ENCODE measurements around the gene DMD.

DMD gene

GRCh38 chrX:31117266-31117665 is 2094.1 kb downstream of the DMD start:
- TF ChIP-seq CTCF (IDR thresholded peaks at IDR 0.05; ENCODE audit: control insufficient read depth, insufficient read depth, low read depth, low read length, missing control alignments) = no peak
- no peak overlapping the region for H3K4me3 ChIP-seq (ENCODE audit: control insufficient read depth, low read depth, low read length)
- DNase-seq (ENCODE audit: low read depth) = no peak

- no peak overlapping the region for H3K4me3 ChIP-seq (ENCODE audit: control insufficient read depth, low read depth, low read length)
- DNase-seq (ENCODE audit: low read depth) = no peak
- no peak for TF ChIP-seq CTCF (IDR thresholded peaks at IDR 0.05; ENCODE audit: control insufficient read depth, insufficient read depth, low read depth, low read length, missing control alignments)
These were observed 2096.0 kb downstream of the DMD start for GRCh38 chrX:31115398-31115797.

GRCh38 chrX:31114858-31115257 is 2096.5 kb downstream of the DMD start:
- no peak for TF ChIP-seq CTCF (IDR thresholded peaks at IDR 0.05; ENCODE audit: control insufficient read depth, insufficient read depth, low read depth, low read length, missing control alignments)

GRCh38 chrX:31112226-31112999 is 2098.9 kb downstream of the DMD start:
- no peak for TF ChIP-seq CTCF (IDR thresholded peaks at IDR 0.05; ENCODE audit: control insufficient read depth, insufficient read depth, low read depth, low read length, missing control alignments)
- DNase-seq (ENCODE audit: low read depth) = no peak
- H3K4me3 ChIP-seq (ENCODE audit: control insufficient read depth, low read depth, low read length) = no peak overlapping the region

More at GRCh38 chrX:31114858-31115257, 2096.5 kb downstream of the DMD start:
- no peak for DNase-seq (ENCODE audit: low read depth)
- H3K4me3 ChIP-seq (ENCODE audit: control insufficient read depth, low read depth, low read length) = no peak overlapping the region

- H3K4me3 ChIP-seq (ENCODE audit: control insufficient read depth, low read depth, low read length) = no peak overlapping the region
- no peak for TF ChIP-seq CTCF (IDR thresholded peaks at IDR 0.05; ENCODE audit: control insufficient read depth, insufficient read depth, low read depth, low read length, missing control alignments)
- DNase-seq (ENCODE audit: low read depth) = no peak
These were observed 2100.7 kb downstream of the DMD start for GRCh38 chrX:31110657-31111056.

GRCh38 chrX:31099536-31100090 is 2111.7 kb downstream of the DMD start:
- DNase-seq (ENCODE audit: low read depth) = no peak
- TF ChIP-seq CTCF (IDR thresholded peaks at IDR 0.05; ENCODE audit: control insufficient read depth, insufficient read depth, low read depth, low read length, missing control alignments) = no peak
- H3K4me3 ChIP-seq (ENCODE audit: control insufficient read depth, low read depth, low read length) = no peak overlapping the region
